ENCODE data around the gene RHBDL1. TPM values are rescaled to one million over a fixed set of nuclear protein-coding genes. Genes with fewer than 3 reads are reported as not detected.

Gene RHBDL1
- total and polyA plus RNA-seq, 9 of the 15 experiments (the other 6 are each of a cell fraction or from before 2014, with no cell fraction given): 0.03 to 5.6 (median 1.3) TPM; not detected in 1

DNA sequence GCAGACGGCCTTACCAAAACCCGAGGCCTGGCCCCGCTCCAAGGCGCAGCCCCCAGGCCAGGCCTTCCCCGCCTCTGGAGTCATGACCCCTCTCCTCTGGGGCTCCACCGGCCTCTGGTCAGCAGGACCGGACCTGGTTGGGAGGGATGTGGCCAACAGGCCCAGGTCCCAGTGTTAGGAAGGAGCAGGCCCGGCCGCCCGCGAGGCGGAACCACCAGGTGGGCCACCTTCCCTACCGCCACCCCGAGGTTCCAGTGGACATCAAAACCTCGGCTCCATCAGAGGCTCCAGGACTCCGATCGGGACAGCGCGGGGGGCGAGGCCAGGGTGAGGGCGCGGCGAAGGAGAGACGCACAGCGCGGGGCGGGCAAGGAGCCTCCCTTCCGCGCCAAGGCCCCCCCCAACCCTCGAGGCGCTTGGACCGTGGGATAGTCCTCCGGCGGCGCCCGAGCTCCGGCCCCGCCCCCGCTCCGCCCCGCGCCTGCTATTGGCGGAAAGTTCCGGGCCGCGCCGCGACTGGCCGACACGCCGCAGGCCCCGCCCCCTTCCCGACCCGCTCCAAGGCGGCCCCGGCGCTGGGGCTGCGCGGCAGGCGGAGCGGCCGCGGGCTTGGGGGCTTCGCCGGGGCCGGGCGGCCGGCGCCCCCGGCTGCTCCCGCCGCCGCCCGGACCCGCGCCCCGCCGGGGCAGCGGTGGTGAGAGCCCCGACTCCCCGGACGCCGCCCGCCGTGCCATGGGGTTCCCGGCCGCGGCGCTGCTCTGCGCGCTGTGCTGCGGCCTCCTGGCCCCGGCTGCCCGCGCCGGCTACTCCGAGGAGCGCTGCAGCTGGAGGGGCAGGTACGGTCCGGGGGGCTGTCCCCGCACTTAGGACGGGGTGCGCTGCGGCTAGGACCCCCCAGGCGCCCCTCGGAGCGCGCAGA lies 39.3 kb downstream of the RHBDL1 start, which contains the start of gene METRN (continued):
- TF ChIP-seq, protein P1, sequence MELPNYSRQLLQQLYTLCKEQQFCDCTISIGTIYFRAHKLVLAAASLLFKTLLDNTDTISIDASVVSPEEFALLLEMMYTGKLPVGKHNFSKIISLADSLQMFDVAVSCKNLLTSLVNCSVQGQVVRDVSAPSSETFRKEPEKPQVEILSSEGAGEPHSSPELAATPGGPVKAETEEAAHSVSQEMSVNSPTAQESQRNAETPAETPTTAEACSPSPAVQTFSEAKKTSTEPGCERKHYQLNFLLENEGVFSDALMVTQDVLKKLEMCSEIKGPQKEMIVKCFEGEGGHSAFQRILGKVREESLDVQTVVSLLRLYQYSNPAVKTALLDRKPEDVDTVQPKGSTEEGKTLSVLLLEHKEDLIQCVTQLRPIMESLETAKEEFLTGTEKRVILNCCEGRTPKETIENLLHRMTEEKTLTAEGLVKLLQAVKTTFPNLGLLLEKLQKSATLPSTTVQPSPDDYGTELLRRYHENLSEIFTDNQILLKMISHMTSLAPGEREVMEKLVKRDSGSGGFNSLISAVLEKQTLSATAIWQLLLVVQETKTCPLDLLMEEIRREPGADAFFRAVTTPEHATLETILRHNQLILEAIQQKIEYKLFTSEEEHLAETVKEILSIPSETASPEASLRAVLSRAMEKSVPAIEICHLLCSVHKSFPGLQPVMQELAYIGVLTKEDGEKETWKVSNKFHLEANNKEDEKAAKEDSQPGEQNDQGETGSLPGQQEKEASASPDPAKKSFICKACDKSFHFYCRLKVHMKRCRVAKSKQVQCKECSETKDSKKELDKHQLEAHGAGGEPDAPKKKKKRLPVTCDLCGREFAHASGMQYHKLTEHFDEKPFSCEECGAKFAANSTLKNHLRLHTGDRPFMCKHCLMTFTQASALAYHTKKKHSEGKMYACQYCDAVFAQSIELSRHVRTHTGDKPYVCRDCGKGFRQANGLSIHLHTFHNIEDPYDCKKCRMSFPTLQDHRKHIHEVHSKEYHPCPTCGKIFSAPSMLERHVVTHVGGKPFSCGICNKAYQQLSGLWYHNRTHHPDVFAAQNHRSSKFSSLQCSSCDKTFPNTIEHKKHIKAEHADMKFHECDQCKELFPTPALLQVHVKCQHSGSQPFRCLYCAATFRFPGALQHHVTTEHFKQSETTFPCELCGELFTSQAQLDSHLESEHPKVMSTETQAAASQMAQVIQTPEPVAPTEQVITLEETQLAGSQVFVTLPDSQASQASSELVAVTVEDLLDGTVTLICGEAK (IDR thresholded peaks at IDR 0.05): no peak
- TF ChIP-seq, protein P1 (CRISPR knock-in tag; IDR thresholded peaks at IDR 0.05): no peak
- TF ChIP-seq, protein P2, sequence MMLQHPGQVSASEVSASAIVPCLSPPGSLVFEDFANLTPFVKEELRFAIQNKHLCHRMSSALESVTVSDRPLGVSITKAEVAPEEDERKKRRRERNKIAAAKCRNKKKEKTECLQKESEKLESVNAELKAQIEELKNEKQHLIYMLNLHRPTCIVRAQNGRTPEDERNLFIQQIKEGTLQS (IDR thresholded peaks at IDR 0.05): no peak
- TF ChIP-seq, protein P2 (CRISPR knock-in tag; conservative IDR thresholded peaks at IDR 0.05): no peak
- TF ChIP-seq BHLHE40 (IDR thresholded peaks at IDR 0.05; ENCODE audit: low read length) (no peak), CBX1 (IDR thresholded peaks at IDR 0.05; ENCODE audit: low read depth) (no peak), TGIF2 (CRISPR knock-in tag; IDR thresholded peaks at IDR 0.05) (peak; percentile 46; the same call in 1 of the 2 replicates), KDM1A (IDR thresholded peaks at IDR 0.05) (no peak), RAD51 (IDR thresholded peaks at IDR 0.05; ENCODE audit: borderline replicate concordance, low read depth) (no peak), ZNF561 (CRISPR knock-in tag; conservative IDR thresholded peaks at IDR 0.05) (no peak), HCFC1 (IDR thresholded peaks at IDR 0.05; ENCODE audit: low read depth, low read length) (no peak), ZNF778 (CRISPR knock-in tag; IDR thresholded peaks at IDR 0.05) (no peak)
- TF ChIP-seq, protein P3, sequence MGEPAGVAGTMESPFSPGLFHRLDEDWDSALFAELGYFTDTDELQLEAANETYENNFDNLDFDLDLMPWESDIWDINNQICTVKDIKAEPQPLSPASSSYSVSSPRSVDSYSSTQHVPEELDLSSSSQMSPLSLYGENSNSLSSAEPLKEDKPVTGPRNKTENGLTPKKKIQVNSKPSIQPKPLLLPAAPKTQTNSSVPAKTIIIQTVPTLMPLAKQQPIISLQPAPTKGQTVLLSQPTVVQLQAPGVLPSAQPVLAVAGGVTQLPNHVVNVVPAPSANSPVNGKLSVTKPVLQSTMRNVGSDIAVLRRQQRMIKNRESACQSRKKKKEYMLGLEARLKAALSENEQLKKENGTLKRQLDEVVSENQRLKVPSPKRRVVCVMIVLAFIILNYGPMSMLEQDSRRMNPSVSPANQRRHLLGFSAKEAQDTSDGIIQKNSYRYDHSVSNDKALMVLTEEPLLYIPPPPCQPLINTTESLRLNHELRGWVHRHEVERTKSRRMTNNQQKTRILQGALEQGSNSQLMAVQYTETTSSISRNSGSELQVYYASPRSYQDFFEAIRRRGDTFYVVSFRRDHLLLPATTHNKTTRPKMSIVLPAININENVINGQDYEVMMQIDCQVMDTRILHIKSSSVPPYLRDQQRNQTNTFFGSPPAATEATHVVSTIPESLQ (CRISPR knock-in tag; IDR thresholded peaks at IDR 0.05): no peak

Measured in K562 (cell line).